Fibroblast of villous mesenchyme (primary cell): ENCODE data around the gene RAP1GAP2. TPM values are rescaled to one million over a fixed set of nuclear protein-coding genes. Genes with fewer than 3 reads are reported as not detected.
"Not testable (repeated sequence)": the region's sequence is repeated elsewhere in the genome, so short reads cannot be mapped to it uniquely, and the experiment has no call there.

Experiments
- DNase-seq: peaks from one replicate; pipeline ENCODE4 v3.0.0-alpha.2; 2010; ENCODE audit warnings: low read depth
- H3K4me3 ChIP-seq: 2 replicates; pipeline ENCODE4 v1.5.1; 2011; ENCODE audit warnings: low read depth, mild to moderate bottlenecking, low read length
- total RNA-seq: library from RNA; depleted of rRNA; stranded (reverse); fragments of >200 nt; gene quantifications from 2 replicates; pipeline ENCODE4 v1.2.3, GENCODE V29; 2012
- TF ChIP-seq, protein P1 (sequence below): IDR thresholded peaks from 2 replicates; pipeline ENCODE4 v1.5.1; 2012; ENCODE audit warnings: low read depth, mild to moderate bottlenecking, low read length; ENCODE audit not compliant: insufficient read depth

The RAP1GAP2 gene
- total RNA-seq, 1 donor, result 5.2 TPM

DNA sequence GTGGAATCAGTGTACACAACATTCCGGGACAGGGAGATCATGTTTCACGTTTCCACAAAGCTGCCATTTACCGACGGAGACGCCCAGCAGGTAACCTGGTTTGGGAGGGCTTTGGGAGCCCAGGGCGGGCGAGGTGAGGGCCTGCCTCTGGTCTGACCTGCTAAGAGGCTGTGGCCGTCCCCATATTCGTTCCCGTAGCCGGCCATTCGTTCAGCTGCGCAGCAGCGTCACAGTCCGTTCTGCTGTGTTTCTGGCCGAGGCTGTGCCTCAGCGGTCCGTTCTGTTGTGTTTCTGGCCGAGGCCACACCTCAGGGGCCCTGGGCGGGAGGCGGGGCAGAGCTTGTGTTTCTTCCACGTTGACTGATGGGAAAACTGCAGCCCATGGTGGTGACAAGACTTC, 199.1 kb downstream of the RAP1GAP2 start:
- DNase-seq, result no peak
- TF ChIP-seq, protein P1, sequence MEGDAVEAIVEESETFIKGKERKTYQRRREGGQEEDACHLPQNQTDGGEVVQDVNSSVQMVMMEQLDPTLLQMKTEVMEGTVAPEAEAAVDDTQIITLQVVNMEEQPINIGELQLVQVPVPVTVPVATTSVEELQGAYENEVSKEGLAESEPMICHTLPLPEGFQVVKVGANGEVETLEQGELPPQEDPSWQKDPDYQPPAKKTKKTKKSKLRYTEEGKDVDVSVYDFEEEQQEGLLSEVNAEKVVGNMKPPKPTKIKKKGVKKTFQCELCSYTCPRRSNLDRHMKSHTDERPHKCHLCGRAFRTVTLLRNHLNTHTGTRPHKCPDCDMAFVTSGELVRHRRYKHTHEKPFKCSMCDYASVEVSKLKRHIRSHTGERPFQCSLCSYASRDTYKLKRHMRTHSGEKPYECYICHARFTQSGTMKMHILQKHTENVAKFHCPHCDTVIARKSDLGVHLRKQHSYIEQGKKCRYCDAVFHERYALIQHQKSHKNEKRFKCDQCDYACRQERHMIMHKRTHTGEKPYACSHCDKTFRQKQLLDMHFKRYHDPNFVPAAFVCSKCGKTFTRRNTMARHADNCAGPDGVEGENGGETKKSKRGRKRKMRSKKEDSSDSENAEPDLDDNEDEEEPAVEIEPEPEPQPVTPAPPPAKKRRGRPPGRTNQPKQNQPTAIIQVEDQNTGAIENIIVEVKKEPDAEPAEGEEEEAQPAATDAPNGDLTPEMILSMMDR, result no peak

DNA sequence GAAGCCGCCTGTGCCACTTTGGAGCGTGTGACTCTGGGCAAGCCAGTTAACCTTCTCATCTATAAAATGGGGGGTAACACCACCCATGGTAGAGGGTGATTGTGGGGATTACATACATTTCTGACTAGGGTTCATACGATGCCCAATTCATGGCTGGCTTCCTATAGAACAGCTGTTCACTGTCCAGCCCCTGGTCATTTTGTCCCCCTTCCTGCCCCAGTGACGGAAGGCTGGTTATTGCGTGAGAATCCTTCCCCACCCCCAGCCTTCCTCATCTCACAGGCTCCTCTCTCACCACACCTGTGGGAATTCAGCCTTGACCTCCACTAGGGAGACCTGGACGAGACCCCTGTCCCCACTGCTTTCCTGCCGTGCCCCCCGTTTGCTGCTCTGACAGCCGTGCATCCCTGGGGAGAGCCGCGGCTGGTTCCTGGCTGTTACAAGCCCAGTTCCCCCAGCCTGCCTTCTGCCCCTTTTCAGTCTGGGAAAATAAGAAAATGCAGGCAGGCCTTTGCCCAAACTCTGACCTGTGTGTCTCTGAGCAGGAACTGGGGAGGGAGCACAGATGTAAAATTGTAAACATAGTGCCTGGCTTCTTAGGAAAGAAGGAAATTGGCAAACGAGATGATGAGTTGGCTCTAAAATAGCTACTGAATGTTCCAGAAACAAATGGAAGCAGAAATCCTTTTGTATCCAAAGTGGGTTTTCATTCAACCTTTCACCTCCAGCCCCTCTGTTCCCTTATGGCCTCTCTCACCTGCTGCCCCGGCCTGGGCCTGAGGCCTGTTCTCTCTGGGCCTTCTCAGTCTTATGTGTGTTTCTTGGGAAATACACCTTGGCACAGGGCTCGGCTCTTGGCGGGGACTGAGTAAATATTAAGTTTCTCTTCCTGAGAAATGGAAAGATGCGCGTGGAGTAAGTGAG, 199.9 kb downstream of the RAP1GAP2 start:
- H3K4me3 ChIP-seq, result no peak overlapping the region
- TF ChIP-seq, protein P1, result no peak
- DNase-seq, result peak; percentile 45

More for the DNA sequence above, 199.1 kb downstream of the RAP1GAP2 start:
- no peak overlapping the region for H3K4me3 ChIP-seq

DNA sequence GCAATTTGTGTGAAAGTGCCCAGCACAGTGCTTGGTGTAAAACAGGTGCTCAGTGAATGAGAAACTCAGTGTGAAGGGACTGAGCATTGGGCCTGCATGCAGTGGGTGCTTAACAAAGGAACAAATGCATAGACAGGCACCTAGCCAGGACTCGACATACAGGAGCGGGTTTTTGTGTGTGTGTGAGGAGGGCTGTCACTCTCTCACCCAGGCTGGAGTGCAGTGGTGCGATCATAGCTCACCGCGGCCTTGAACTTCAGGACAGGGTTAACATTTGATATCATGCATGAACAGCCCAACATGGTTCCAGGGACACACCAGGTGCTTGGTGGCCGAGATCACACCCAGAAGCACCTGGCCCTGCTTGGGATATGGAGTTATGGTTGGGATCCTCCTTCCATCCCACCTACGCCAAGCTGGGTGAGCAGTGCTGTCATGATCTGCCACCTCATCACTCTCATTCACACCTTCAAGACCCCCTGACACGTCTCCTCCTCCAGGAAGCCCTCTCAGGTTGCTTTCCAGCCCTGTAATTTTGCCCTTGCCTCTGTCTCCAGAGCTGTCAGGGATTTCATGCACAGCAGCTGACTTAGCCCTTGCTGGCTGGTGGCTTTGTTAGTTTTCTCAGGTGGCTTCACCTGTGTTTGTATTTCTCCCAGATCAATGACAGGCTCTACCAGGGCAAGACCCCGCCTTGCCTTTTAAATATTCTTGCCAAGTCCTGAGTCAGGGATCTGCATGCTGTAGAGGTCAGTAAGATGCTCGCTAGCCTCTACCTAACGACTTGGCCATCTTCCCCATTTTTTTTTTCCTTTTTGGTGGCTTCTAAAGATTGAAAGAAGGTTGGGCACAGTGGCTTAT, 200.8 kb downstream of the RAP1GAP2 start:
- no peak for DNase-seq
- TF ChIP-seq, protein P1, result no peak
- no peak overlapping the region for H3K4me3 ChIP-seq

DNA sequence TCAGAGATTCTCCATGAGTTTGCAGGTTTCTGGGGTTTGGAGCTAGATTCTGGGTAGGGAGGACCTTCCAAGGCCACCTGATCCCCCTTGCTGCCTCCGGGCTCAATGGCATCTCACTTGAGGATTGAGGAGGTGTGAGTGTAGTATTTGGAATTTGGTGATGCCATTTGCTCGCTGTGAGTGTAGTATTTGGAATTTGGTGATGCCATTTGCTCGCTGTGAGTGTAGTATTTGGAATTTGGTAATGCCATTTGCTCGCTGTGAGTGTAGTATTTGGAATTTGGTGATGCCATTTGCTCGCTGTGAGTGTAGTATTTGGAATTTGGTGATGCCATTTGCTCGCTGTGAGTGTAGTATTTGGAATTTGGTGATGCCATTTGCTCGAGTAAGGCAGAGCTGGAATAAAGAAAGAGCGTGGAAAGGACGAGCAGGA, 202.2 kb downstream of the RAP1GAP2 start:
- not testable (repeated sequence) for H3K4me3 ChIP-seq, DNase-seq

DNA sequence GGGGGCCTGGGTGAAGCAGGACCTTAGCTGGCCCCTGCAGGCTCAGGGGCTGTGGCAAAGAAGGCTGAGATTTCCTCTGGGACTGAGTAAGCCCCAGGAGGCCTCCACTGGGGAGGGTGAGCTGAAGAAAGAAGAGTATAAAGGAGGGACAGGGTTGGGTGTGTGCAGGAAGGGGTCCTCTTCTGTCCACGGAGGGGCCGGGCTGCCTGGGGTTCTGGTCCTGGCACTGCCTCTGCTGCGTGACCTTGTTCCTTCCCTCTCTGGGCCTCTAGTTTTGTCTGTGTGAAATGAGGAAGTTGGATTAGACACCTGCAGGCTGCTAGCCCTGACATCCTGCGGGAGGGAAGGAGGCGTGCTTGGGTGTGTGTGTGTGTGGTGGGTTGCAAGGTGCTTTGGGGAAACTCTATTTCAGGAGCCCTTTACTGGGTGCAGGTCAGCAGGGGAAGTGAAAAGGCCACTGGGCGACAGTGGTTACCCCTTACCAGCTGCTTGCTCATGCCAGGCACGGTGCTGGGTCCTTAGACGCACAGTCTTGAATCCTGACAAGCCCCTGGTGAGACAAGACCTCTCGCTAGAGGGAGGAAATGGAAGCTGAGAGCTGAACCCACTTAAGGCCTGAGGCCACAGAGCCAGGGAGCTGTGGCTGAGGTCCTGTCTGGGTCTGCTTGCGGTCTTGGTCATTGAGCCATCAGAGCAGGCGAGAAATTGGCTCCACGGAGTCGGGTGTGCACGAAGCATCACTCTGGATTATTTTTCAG, 206.5 kb downstream of the RAP1GAP2 start:
- DNase-seq, result no peak
- no peak overlapping the region for H3K4me3 ChIP-seq
- TF ChIP-seq, protein P1, result no peak

DNA sequence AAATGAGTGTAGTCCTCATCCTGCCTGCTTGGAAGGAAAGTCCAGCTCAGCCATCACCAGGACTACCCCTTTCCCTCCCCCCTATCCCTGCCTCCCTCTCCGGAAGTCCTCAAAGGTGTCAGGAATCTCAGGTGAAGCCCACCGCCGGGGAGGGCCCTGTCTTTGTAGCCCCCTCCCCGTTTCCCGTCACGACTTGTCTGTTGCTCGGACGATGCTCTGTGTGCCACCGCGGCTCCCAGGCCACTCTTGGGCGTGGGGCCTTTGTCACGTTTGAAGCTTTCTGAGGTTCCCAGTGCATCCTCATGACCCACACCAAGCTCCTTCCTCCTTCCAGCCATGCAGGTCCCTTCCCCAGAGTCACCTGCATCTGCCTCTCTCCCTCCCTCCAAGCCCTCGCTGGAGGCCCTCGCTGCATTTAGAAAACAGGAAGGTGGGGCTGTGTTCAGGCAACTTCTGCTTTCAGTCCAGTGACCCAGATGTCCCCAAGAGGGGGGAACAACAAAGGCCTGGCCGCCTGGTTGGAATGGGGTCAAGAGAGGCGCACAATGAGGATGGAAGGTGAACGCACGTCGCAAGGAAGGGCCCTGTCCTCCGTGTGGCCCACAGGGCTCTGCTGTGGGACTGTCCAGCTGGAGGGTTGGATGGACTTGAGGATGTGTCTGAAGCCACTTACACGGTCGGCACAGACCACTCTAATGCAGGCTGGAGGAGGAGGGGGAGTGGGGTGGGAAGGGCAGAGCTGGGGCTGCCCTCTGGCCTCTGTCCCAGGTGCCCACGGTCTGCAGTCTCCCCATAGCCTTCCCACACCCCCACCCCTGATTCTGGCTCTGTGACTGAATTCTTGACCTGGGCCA, 207.3 kb downstream of the RAP1GAP2 start:
- DNase-seq, result no peak
- H3K4me3 ChIP-seq, result no peak overlapping the region
- TF ChIP-seq, protein P1, result no peak
